Spinal cord (tissue), 10 donors: ENCODE results near the gene MTA3. TPM values are rescaled to one million over a fixed set of nuclear protein-coding genes. Genes with fewer than 3 reads are reported as not detected.
A peak's percentile ranks its signal among the peaks of the same experiment; 100 is the strongest.
"Not testable (repeated sequence)": the region's sequence is repeated elsewhere in the genome, so short reads cannot be mapped to it uniquely, and the experiment has no call there.

Experiments used
- DNase-seq, 6 donors: peaks; one replicate each; pipeline versions ENCODE4 v3.0.0 to v3.0.0-alpha.2; 2013 to 2015; ENCODE audit warnings: low spot score in 6 of 6, low read depth in 4 of 6
- H3K27ac ChIP-seq: one replicate; pipeline ENCODE4 v1.5.1; 2013; ENCODE audit warnings: low read depth, low read length, control low read depth
- H3K27me3 ChIP-seq: one replicate; pipeline ENCODE4 v1.6.1; 2013; ENCODE audit warnings: low read length; ENCODE audit not compliant: control insufficient read depth, insufficient read depth
- H3K36me3 ChIP-seq: one replicate; pipeline ENCODE4 v1.6.1; 2013; ENCODE audit warnings: low read length; ENCODE audit not compliant: control insufficient read depth, insufficient read depth
- H3K4me1 ChIP-seq: one replicate; pipeline ENCODE4 v1.6.1; 2013; ENCODE audit warnings: low read length; ENCODE audit not compliant: control insufficient read depth, insufficient read depth
- H3K4me3 ChIP-seq: one replicate; pipeline ENCODE4 v1.5.1; 2013; ENCODE audit warnings: low read depth, low read length, control low read depth
- H3K9me3 ChIP-seq: one replicate; pipeline ENCODE4 v1.6.1; 2013; ENCODE audit warnings: low read length; ENCODE audit not compliant: control insufficient read depth, insufficient read depth
- WGBS: methylation state at CpG from one replicate; pipeline ENCODE4 v1.1.5; 2013; ENCODE audit warnings: missing lambda C conversion rate; ENCODE audit not compliant: insufficient coverage; 5-methylcytosine and 5-hydroxymethylcytosine counted together
- polyA plus RNA-seq, 2 donors: library from polyadenylated mRNA; unstranded; fragments of 120-200 nt; gene quantifications; one replicate each; pipeline ENCODE4 v1.2.1, GENCODE V29; 2013; ENCODE audit not compliant: insufficient read length in 2 of 2
- total RNA-seq, 2 donors: library from RNA; depleted of rRNA in 1 of 2; stranded (reverse); fragments of 120-200 nt in 1 of 2; fragments of >200 nt in 1 of 2; gene quantifications; one replicate each; pipeline versions ENCODE4 v1.2.3 to v1.2.4, GENCODE V29; 2013 to 2014
- donor health status: healthy.

The MTA3 gene
- total and polyA plus RNA-seq, 4 donors, result 42.1 to 54.8 (median 52.7) TPM

DNA sequence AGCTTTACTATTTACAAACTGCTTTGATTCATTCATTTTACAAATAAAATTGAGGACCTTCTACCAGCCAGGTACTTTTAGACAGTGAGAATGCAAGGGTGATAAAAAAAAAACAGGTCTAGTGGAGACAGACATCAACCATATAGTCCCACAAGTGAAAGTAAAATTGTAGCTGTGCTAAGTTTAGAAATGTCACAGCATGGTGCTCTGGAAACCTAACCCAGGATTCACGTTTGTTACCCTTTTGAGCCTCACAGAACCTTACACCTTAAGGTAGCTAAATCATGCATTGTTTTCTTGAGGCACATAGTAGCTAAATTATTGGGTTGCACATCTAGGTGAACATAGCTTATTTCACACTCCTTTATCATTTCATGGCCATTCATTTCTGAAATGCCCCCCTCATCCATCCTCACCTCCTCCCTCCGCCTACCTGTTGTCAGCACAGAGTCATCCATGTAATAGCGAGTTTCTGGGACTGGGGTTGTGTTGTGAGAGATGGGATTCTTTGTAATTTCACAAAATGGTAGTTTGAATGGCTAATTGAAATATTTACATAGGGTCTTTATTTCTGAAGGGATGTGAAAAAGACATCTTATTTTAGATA is 7.1 kb downstream of the MTA3 start:
- no peak for DNase-seq
- WGBS, result no CpG with 5 or more reads among the region's 3 CpGs
- no peak overlapping the region for H3K27ac ChIP-seq

DNA sequence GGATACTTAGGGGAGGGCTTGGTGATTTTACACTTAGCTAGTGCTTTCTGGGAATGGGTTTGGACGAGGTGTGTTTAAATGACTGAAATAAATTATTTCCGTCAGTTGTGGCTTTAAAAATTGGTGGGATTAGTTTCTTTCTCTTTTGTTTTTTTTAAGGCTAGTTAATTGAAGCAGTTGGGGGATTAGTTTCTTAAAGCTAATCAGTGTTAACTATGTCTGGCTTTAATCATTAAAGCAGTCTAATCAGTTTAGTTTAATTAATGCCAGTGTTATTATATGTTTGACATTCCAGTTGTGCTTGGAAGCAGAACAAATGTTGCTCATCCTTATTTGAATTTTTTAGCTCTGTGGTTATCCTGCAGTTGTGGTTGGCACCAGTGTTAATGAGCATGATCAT is 10.2 kb downstream of the MTA3 start:
- 40% methylated on average over 2 of the region's 2 CpGs for WGBS
- Histone ChIP-seq H3K4me3 (no peak overlapping the region), H3K36me3 (peaks cover 29% of the 10 kb centered on the region), H3K27ac (no peak overlapping the region), H3K27me3 (no peaks in the 10 kb centered on the region), H3K9me3 (no peaks in the 10 kb centered on the region), H3K4me1 (no peaks in the 10 kb centered on the region)
- DNase-seq, result peak in 1 of 6 donors; percentile 55

More for the DNA sequence above, 7.1 kb downstream of the MTA3 start:
- Histone ChIP-seq H3K27me3 (no peaks in the 10 kb centered on the region), H3K4me3 (no peak overlapping the region), H3K9me3 (no peaks in the 10 kb centered on the region), H3K36me3 (peaks cover 38% of the 10 kb centered on the region), H3K4me1 (no peaks in the 10 kb centered on the region)

- Histone ChIP-seq H3K4me1 (no peaks in the 10 kb centered on the region), H3K4me3 (no peak overlapping the region), H3K9me3 (no peaks in the 10 kb centered on the region), H3K36me3 (peaks cover 29% of the 10 kb centered on the region), H3K27ac (no peak overlapping the region), H3K27me3 (no peaks in the 10 kb centered on the region)
- DNase-seq, result no peak
- WGBS, result 90% methylated on average over 2 of the region's 6 CpGs
Observed at GRCh38 chr2:42581257-42581656, 12.8 kb downstream of the MTA3 start.

- H3K27ac ChIP-seq, DNase-seq, H3K9me3 ChIP-seq, H3K27me3 ChIP-seq, H3K4me3 ChIP-seq, H3K4me1 ChIP-seq: not testable (repeated sequence)
- H3K36me3 ChIP-seq, result peaks cover 25% of the 10 kb centered on the region
- 100% methylated on average over 1 of the region's 3 CpGs for WGBS
Observed at GRCh38 chr2:42584628-42585027, 16.2 kb downstream of the MTA3 start.

GRCh38 chr2:42585779-42586178 is 17.3 kb downstream of the MTA3 start:
- no peaks in the 10 kb centered on the region for H3K27me3 ChIP-seq
- WGBS, result 96% methylated on average over 3 of the region's 4 CpGs
- no peak for DNase-seq
- no peaks in the 10 kb centered on the region for H3K9me3 ChIP-seq
- peaks cover 20% of the 10 kb centered on the region for H3K36me3 ChIP-seq
- H3K27ac ChIP-seq, result no peak overlapping the region
- no peak overlapping the region for H3K4me3 ChIP-seq
- no peaks in the 10 kb centered on the region for H3K4me1 ChIP-seq

GRCh38 chr2:42587526-42588117 is 19.2 kb downstream of the MTA3 start:
- Histone ChIP-seq H3K4me1 (no peaks in the 10 kb centered on the region), H3K36me3 (peaks cover 15% of the 10 kb centered on the region), H3K9me3 (no peaks in the 10 kb centered on the region), H3K27me3 (no peaks in the 10 kb centered on the region), H3K4me3 (no peak overlapping the region), H3K27ac (no peak overlapping the region)
- WGBS, result no CpG with 5 or more reads among the region's 4 CpGs
- DNase-seq, result no peak

DNA sequence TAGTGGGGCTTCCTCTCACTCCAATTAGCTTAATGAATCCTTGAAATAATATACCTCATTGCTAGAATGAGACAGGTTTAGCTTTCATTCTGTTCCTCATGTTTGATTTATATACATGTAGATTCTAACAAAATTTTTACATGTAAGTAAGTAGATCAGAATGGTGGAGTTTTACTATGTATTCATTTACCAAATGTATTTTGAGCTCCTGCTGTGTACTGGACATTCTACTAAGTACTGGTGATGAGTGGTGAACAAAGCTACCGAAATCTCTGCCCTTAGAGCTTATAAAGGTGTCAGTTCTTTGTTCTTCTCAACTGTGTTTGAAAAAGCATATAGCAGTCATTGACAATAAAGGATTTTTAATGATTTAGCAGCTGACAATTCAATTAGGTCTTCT is 19.7 kb downstream of the MTA3 start:
- Histone ChIP-seq H3K27ac (no peak overlapping the region), H3K9me3 (no peaks in the 10 kb centered on the region), H3K4me3 (no peak overlapping the region), H3K27me3 (no peaks in the 10 kb centered on the region), H3K4me1 (no peaks in the 10 kb centered on the region), H3K36me3 (peaks cover 15% of the 10 kb centered on the region)
- WGBS, result 100% methylated on average over 1 of the region's 1 CpG
- DNase-seq, result no peak

GRCh38 chr2:42590176-42590575 is 21.7 kb downstream of the MTA3 start:
- DNase-seq, result no peak
- WGBS, result 100% methylated on average over 1 of the region's 2 CpGs
- H3K27ac ChIP-seq, result no peak overlapping the region
- H3K4me1 ChIP-seq, result no peaks in the 10 kb centered on the region
- no peak overlapping the region for H3K4me3 ChIP-seq
- no peaks in the 10 kb centered on the region for H3K27me3 ChIP-seq
- no peaks in the 10 kb centered on the region for H3K9me3 ChIP-seq
- H3K36me3 ChIP-seq, result peaks cover 10% of the 10 kb centered on the region

- Histone ChIP-seq H3K4me1 (no peaks in the 10 kb centered on the region), H3K9me3 (no peaks in the 10 kb centered on the region), H3K27me3 (no peaks in the 10 kb centered on the region), H3K27ac (no peak overlapping the region), H3K36me3 (no peaks in the 10 kb centered on the region), H3K4me3 (no peak overlapping the region)
- WGBS, result no CpG with 5 or more reads among the region's 5 CpGs
- no peak for DNase-seq
Observed at GRCh38 chr2:42593282-42593681, 24.9 kb downstream of the MTA3 start.

- Histone ChIP-seq H3K27ac (no peak overlapping the region), H3K36me3 (peaks cover 7% of the 10 kb centered on the region), H3K4me1 (no peaks in the 10 kb centered on the region), H3K9me3 (no peaks in the 10 kb centered on the region), H3K27me3 (no peaks in the 10 kb centered on the region), H3K4me3 (no peak overlapping the region)
- no CpG with 5 or more reads among the region's 2 CpGs for WGBS
- no peak for DNase-seq
Observed at GRCh38 chr2:42598656-42599055, 30.2 kb downstream of the MTA3 start.
